GM18519 (cell line): ENCODE data around the gene NPAP1.
"Not testable (repeated sequence)": the region's sequence is repeated elsewhere in the genome, so short reads cannot be mapped to it uniquely, and the experiment has no call there.

Source experiments
- ATAC-seq: cut with Tn5 transposase; IDR thresholded peaks from one replicate; pipeline ENCODE4 v1.9.1; 2021; ENCODE audit warnings: mild to moderate bottlenecking, moderate library complexity; ENCODE audit not compliant: unreplicated experiment, low FRiP score

Gene NPAP1, protein sequence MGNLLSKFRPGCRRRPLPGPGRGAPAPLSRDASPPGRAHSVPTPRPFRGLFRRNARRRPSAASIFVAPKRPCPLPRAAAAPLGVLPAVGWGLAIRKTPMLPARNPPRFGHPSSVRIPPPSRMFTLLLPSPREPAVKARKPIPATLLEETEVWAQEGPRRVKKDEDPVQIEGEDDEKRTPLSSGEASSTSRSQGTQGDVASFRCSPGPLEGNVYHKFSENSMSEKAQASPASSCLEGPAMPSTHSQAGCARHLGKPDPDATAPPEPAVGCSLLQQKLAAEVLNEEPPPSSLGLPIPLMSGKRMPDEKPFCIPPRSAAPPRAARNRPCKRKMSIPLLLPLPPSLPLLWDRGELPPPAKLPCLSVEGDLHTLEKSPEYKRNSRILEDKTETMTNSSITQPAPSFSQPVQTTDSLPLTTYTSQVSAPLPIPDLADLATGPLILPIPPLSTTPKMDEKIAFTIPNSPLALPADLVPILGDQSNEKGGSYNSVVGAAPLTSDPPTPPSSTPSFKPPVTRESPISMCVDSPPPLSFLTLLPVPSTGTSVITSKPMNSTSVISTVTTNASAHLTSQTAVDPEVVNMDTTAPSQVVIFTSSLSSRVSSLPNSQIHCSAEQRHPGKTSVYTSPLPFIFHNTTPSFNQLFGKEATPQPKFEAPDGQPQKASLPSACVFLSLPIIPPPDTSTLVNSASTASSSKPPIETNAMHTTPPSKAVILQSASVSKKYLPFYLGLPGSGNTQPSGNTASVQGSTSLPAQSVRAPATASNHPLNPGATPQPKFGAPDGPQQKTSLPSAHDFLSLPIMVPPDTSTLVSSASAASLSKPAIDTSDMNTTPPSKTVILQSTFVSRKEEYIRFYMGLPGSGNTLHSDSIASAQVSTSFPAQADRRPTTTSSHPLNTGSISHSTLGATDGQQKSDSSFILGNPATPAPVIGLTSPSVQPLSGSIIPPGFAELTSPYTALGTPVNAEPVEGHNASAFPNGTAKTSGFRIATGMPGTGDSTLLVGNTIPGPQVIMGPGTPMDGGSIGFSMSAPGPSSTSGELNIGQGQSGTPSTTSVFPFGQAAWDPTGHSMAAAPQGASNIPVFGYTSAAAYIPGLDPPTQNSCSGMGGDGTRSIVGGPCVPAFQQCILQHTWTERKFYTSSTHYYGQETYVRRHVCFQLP

DNA sequence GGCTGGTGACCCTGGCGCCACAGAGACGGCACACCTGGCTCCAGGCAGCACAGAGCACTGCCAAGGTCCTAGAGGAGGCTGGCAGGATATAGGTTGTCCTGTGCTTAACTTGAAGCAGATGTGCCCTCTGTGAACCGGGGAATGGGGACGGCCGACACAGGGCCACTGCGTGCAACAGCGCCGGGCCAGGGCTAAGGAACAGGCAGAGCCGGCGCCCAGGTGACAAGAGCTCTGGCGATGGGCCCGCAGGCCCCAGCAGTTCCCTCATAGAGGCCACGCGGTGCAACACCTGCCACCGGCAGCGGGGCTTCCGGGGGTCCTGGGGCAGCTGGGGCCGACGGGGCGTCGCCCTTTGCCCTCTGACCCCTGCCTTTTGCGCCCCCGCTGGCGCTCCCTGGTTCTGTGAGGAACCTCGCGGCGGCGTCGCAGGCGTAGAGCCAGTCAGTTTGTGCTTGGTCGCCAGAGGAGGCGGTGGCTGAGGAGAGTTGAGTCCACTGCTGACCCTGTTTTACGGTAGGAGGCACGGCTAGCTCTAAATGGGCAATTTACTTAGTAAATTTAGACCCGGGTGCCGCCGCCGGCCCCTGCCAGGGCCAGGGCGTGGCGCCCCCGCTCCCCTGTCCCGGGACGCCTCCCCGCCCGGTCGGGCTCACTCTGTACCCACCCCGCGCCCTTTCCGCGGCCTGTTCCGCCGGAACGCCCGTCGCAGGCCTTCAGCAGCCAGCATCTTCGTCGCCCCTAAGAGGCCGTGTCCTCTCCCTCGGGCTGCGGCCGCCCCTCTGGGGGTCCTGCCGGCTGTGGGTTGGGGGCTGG is at the start of gene NPAP1:
Gene NPAP1, plus strand, starts transcription at position 444 of the 813 bp plus-strand sequence. Its CDS starts 93 bp downstream, at position 537.
- no peak for ATAC-seq

DNA sequence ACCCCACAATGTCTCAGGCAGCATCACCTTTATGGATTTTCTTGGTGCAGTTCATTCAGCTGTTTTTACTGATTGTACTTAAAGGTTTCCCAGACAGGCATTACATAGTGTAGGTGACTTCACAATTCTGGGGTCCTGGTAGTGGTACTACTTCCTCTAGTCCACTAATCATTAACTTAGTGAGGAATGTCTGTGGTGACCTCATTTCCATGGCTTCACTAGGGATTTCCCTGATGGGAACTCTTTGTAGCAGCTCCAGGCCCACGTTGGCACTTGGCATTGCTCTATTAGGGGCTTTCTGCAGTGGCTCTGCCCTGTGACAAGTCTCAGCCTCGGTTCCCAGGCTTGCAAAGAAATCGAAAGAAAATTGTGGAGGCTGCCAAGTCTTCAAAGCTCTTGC is 48.1 kb upstream of the NPAP1 start:
- ATAC-seq: no peak

DNA sequence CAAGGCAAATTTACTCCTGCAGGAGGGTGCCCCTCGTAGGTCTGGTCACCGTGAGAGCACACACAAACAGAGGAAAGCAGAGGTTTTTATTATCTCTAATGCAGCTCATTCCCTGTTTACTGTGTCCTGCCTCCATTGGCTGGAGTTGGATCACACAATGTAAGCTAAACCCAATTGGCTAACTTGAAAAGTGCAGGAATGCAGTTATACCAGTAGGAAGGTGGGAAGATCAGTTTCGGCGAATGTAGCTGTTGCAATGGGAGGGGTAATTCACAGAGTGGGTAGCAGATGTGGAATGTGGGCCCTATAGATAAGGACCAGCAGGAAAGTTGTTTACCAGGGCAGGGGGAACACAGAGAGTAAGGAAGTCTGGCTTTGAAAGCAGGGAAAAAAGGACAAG is 42.5 kb upstream of the NPAP1 start:
- ATAC-seq: no peak

DNA sequence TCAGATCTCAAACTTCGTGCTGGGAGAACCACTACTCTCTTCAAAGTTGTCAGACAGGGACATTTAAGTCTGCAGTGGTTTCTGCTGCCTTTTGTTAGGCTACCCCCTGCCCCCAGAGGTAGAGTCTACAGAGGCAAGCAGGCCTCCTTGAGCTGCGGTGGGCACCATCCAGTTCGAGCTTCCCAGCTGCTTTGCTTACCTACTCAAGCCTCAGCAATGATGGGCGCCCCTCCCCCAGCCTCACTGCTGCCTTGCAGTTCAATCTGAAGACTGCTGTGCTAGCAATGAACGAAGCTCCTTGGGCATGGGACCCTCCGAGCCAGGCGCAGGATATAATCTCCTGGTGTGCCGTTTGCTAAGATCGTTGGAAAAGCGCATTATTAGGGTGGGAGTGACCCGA is 36.2 kb upstream of the NPAP1 start:
- ATAC-seq: not testable (repeated sequence)

DNA sequence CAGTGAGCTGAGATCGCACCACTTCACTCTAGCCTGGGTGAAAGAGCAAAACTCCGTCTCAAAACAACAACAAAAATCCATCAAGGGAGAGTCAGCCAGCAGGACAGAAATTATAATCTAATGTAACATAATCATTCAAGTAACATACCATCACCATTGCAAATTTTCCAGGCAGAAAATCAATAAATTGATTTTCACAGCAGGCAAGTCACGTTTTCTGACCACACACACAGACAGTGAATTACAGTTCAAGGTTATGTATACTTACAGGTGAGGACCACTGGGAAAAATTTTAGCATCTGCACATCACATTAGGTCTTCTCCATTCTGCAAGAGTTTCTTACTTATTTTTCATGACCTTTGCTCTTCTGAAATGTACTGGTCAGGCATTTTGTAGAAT is 29.9 kb upstream of the NPAP1 start:
- ATAC-seq: no peak

DNA sequence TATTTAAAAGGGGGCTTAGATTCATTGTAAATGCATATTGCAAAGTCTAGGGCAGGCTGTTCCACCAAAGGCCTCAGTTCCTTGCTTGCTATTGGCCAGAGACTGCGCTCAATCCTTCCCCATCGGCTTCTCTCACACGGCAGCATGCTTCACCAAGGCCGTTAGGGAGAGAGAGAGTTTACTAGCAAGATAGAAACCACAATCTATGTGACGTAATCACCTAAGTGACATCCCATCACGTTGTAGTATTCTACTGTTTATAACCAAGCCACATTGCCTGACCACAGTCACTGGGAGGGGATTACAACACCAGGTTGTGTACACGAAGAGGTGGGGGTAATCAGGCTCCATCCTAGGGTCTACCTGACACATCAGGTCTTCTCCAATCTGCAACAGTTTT is 16.0 kb upstream of the NPAP1 start:
- ATAC-seq: no peak

DNA sequence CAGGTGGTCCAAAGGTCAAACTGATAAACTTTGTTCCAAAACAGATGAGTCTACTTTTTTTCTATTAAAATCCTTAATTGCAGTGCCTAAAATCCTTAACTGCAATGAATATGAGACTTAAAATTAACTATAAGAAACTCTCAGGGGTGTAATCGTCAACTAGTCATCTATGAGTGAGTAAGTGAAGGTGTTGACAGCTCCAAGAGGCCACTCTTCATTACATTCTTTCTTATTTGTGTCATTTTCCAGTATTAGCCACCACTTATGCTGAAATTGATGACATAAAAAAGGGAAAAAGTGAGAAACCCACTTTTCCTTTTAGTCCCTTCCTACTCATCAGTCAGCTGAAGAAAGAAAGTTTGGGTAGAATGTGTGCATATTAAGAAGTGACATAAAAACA is 12.6 kb upstream of the NPAP1 start:
- ATAC-seq: no peak

DNA sequence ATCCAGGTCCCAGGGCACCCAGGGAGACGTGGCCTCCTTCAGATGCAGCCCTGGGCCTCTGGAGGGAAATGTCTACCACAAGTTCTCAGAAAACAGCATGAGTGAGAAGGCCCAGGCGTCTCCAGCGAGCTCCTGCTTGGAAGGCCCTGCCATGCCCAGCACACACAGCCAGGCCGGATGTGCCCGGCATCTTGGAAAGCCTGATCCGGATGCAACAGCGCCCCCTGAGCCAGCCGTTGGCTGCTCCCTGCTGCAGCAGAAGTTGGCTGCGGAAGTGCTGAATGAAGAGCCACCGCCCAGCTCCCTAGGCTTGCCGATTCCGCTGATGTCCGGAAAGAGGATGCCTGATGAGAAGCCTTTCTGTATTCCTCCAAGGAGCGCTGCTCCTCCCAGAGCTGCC is 856 bp downstream of the NPAP1 start:
- no peak for ATAC-seq

DNA sequence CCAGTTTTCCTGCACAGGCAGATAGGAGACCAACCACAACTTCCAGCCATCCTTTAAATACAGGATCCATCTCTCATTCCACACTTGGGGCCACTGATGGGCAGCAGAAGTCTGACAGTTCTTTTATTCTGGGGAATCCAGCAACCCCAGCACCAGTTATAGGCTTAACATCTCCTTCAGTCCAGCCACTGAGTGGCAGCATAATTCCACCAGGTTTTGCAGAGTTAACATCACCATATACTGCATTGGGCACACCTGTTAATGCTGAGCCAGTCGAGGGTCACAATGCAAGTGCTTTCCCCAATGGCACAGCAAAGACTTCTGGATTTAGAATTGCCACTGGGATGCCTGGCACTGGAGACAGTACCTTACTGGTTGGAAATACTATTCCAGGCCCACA is 2.9 kb downstream of the NPAP1 start:
- ATAC-seq: no peak

DNA sequence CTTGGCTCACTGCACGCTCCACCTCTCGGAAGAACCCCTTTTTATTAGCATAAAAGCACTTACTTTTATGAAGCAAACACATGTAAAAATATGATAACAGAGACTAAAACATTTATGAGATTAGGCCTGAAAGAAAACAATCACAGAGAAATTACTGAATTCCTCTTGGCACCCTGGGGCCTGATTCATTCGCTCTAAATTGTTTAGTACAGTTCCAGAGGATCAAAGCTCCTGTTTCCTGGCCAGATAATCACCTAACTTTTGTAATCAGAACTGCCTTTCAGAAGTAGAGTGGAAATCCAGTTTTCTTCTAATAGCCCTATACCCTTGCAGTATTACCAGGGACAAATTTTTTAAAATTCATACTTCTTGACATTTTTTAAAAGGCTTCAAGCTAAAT is 6.4 kb downstream of the NPAP1 start:
- ATAC-seq: no peak

DNA sequence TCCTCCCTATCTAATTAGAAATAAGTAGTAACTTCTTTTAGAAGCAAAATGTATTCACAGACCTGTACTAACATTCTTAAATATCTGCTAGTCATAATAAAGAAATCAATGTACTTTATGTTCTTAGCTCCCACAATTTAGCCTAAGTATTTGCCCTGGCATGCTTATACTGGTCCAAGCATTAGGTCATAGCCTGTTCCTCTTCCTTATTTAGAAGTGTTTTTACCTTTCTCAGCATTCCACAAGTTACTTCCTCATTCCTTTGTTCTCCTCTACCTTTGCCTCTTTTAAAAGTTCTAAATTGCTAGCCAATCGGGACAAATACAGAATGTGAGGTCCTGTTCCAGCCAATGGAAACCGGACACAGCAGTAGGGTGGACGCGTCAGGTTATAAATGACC is 7.3 kb downstream of the NPAP1 start:
- ATAC-seq: not testable (repeated sequence)

DNA sequence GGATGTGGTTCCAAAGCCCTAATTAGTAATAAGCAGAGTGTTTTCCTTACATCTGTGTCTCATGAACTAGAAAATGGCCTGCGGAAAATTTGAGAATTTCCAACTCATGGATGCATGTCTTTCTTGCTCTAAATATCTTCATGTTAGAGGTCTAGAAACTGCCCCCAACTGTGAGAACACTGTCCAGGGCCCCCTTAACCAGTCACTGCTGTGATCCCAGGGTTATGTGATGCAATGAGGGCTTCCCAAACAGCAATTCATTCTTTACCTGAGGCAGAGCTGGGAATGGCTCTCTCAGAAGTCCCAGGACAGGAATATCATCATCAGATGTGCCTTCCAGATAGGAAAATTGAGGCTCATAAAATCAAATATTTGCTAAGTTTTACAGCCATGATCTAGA is 8.2 kb downstream of the NPAP1 start:
- ATAC-seq: no peak

DNA sequence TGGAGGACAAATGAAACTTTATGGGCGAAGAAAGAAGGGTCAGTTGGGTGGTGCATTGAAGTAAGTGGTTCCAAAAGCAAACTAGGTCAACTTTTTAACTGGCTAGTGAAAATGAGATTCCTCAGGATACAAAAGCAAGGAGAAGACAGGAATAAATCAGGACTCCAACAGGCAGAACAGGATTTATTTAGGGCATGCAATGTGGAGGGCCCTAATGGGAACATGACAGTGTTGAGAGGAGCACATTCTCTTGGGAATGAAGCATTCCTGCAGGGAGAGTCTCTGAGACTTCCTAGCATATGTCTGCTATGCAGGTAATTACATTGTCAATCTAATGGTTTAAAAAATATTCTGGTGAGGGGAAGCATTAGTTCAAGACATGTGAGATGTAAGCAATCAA is 8.7 kb downstream of the NPAP1 start:
- no peak for ATAC-seq

DNA sequence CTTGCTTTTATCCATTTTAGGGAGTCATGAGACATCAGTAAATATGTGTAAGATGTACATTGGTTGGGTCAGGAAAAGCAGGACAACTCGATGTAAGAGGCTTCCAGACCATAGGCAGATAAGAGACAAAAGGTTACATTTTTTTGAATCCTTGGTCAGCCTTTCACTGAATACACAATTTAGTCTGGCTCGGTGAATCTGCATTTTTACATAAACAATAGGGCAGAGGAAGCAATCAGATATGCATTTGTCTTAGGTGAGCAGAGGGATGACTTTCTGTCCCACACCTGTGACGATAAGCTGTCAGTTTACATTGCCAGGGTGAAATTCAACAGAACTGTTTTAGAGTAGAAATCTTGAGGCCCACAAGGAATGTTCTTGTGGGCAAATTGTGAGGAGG is 20.6 kb downstream of the NPAP1 start:
- no peak for ATAC-seq

DNA sequence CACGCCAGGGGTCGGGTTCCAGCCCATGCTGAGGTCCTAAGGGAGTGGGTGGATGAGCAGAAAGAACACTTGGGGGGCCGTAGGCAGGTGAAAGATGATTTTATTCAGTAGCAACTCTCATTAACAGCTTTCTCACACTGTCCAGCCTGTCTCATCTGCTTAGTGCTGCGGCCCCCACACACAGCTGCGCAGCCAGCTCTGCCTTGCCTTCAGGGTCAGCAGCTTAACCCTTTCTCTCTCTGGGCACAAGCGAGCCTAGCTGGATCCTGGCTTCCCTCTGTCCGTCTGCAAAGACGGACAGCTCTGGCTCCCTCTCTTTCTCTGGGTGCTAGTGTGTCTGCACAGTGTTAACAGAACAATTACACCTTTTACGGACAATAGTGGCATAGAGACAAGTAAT is 21.3 kb downstream of the NPAP1 start:
- ATAC-seq: no peak

DNA sequence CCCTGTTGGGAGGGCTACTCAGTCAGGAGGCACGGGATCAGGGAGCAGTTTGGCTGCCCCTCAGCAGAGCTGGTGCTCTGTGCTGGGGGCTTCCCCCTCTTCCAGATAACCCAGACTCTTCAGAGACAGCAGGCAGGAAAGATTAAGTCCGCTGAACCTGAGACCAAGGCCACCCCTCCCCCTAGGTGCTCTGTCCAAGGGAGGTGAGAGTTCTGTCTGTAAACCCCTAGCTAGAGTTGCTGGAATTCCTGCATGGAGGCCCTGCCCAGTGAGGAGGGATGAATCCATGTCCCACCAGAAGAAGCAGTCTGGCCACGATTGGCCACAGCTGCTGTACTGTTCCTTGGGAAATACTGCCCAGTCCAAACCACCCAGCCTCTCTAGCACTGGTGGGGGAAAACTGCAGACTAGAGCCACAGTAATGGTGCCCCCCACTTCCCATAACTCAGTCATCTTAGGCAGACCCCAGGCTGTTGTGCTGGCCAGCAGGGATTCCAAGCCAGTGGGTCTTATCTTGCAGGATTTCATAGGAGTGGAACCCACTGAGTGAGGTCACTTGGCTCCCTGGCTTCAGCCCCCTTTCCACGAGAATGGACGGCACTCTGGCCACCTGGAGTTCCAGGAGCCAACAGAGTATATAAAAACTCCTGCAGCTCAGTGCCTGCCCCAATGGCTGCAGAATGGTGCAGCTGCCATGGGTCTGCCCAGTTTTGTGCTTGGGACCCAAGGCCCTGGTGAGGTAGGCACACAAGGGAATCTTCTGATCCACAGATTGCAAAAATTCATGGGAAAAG is 42.9 kb downstream of the NPAP1 start:
- no peak for ATAC-seq

DNA sequence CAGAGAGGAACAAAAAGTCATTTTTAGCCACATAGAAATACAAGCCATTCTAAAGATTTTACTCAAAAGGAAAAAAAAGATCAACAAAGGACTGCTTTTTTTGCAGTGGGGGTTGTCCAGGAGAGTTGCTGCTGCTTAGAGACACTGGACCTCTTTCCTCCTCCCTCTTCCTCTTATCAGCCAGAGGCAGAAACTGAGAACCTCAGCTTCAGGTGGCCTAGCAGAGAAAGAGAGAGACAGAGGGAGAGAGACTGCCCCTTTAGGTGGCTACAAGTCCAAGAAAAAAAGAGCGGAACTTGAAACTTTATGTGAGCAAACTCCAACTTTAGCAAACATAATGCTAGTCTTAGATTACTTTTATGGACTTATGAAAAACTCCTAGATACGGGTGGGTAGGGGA is 54.2 kb downstream of the NPAP1 start:
- ATAC-seq: no peak
